Measurements from ENCODE around the gene MLN.
"Not testable (repeated sequence)": the region's sequence is repeated elsewhere in the genome, so short reads cannot be mapped to it uniquely, and the experiment has no call there.

MLN gene

GRCh38 chr6:33834401-33835392 lies 30.9 kb upstream of the MLN start:
- DNase-seq: no peak

- no peak for DNase-seq
Observed at GRCh38 chr6:33833599-33833998, 29.8 kb upstream of the MLN start.

- DNase-seq: not testable (repeated sequence)
Observed at GRCh38 chr6:33832831-33833230, 29.0 kb upstream of the MLN start.

- not testable (repeated sequence) for DNase-seq
Observed at GRCh38 chr6:33831725-33832124, 27.9 kb upstream of the MLN start.

GRCh38 chr6:33830635-33831240 lies 26.9 kb upstream of the MLN start:
- no peak for DNase-seq

- DNase-seq: no peak
Observed at GRCh38 chr6:33828764-33829731, 25.2 kb upstream of the MLN start.

GRCh38 chr6:33828452-33828763 lies 24.6 kb upstream of the MLN start:
- no peak for DNase-seq

- DNase-seq: no peak
Observed at GRCh38 chr6:33827546-33828451, 24.0 kb upstream of the MLN start.

GRCh38 chr6:33826537-33826936 lies 22.7 kb upstream of the MLN start:
- no peak for DNase-seq

- no peak for DNase-seq
Observed at GRCh38 chr6:33824461-33825154, 20.8 kb upstream of the MLN start.

- no peak for DNase-seq
Observed at GRCh38 chr6:33823806-33824205, 20.0 kb upstream of the MLN start.

- no peak for DNase-seq
Observed at GRCh38 chr6:33822575-33823395, 19.0 kb upstream of the MLN start.

- DNase-seq: no peak
Observed at GRCh38 chr6:33820784-33821520, 17.1 kb upstream of the MLN start.

GRCh38 chr6:33820243-33820642 lies 16.4 kb upstream of the MLN start:
- DNase-seq: no peak

GRCh38 chr6:33819021-33819420 lies 15.2 kb upstream of the MLN start:
- DNase-seq: no peak

- DNase-seq: no peak
Observed at GRCh38 chr6:33818293-33818692, 14.5 kb upstream of the MLN start.

GRCh38 chr6:33817489-33817888 lies 13.7 kb upstream of the MLN start:
- no peak for DNase-seq

GRCh38 chr6:33816911-33817310 lies 13.1 kb upstream of the MLN start:
- no peak for DNase-seq

- peak; percentile 9 for DNase-seq
Observed at GRCh38 chr6:33815854-33816253, 12.1 kb upstream of the MLN start.

All from CD4-positive, alpha-beta T cell treated with Interleukin-6 for 4 hours (primary cell).